ENCODE results near the gene ZNF407.

ZNF407 gene

GRCh38 chr18:74631623-74632350 is 34.1 kb downstream of the ZNF407 start:
- ChIA-PET CTCF (no interaction called here), POLR2A (ENCODE audit: low non-redundant PET) (no interaction called here)
- TF ChIP-seq, protein P1, sequence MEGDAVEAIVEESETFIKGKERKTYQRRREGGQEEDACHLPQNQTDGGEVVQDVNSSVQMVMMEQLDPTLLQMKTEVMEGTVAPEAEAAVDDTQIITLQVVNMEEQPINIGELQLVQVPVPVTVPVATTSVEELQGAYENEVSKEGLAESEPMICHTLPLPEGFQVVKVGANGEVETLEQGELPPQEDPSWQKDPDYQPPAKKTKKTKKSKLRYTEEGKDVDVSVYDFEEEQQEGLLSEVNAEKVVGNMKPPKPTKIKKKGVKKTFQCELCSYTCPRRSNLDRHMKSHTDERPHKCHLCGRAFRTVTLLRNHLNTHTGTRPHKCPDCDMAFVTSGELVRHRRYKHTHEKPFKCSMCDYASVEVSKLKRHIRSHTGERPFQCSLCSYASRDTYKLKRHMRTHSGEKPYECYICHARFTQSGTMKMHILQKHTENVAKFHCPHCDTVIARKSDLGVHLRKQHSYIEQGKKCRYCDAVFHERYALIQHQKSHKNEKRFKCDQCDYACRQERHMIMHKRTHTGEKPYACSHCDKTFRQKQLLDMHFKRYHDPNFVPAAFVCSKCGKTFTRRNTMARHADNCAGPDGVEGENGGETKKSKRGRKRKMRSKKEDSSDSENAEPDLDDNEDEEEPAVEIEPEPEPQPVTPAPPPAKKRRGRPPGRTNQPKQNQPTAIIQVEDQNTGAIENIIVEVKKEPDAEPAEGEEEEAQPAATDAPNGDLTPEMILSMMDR (conservative IDR thresholded peaks at IDR 0.05; ENCODE audit: low read depth): no peak
- H3K27ac ChIP-seq: no peak overlapping the region
- DNase-seq (ENCODE audit: low spot score): no peak

DNA sequence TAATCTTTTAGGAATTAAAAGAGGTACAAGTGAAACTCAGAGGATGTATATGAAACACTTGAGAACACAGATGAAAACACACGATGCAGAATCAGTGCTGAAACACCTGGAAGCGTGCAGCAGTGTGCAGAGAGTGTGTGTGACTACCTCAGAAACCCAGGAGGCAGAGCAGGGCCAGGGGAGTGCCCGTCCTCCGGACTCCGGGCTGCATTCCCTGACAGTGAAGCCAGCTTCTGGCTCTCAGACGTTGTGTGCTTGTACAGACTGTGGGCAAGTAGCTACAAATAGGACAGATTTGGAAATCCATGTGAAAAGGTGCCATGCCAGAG is 34.6 kb downstream of the ZNF407 start:
- DNase-seq (ENCODE audit: low spot score): no peak
- CTCF ChIA-PET: no interaction called here
- no peak overlapping the region for H3K27ac ChIP-seq
- POLR2A ChIA-PET (ENCODE audit: low non-redundant PET): no interaction called here
- TF ChIP-seq, protein P1 (conservative IDR thresholded peaks at IDR 0.05; ENCODE audit: low read depth): no peak

- CTCF ChIA-PET: no interaction called here
- DNase-seq (ENCODE audit: low spot score): no peak
- POLR2A ChIA-PET (ENCODE audit: low non-redundant PET): no interaction called here
- TF ChIP-seq, protein P1 (conservative IDR thresholded peaks at IDR 0.05; ENCODE audit: low read depth): no peak
- H3K27ac ChIP-seq: no peak overlapping the region
These were observed 35.2 kb downstream of the ZNF407 start for GRCh38 chr18:74632856-74633255.

GRCh38 chr18:74633652-74634352 is 36.1 kb downstream of the ZNF407 start:
- H3K27ac ChIP-seq: no peak overlapping the region
- CTCF ChIA-PET: no interaction called here
- POLR2A ChIA-PET (ENCODE audit: low non-redundant PET): no interaction called here
- TF ChIP-seq, protein P1 (conservative IDR thresholded peaks at IDR 0.05; ENCODE audit: low read depth): no peak
- no peak for DNase-seq (ENCODE audit: low spot score)

- no peak for DNase-seq (ENCODE audit: low spot score)
These were observed 37.7 kb downstream of the ZNF407 start for GRCh38 chr18:74635224-74635975.

DNA sequence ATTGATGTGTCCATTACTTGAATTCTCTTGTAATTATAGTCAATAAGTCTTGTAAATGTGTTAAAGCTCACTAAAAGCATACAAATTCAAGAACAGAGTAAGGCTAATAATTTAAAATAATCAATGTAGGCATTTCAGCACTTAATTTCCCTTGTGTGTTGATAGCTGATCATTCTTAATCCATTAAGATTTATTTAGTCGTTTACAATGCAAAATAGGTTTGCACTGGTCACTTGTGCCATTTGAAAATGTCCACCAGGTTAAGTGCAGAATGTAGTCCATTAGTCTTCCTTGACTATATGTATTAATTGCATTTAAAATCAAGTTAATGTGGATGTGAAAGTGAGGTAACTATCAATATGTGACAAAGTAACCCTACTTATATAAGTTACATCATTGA is 39.4 kb downstream of the ZNF407 start:
- TF ChIP-seq, protein P1 (conservative IDR thresholded peaks at IDR 0.05; ENCODE audit: low read depth): no peak
- ChIA-PET POLR2A (ENCODE audit: low non-redundant PET) (no interaction called here), CTCF (interaction anchor here (0.6 kb wide), 1 partner anchor 85 kb away, joined by 4 read pairs; no protein-coding TSS in a partner anchor)

More at GRCh38 chr18:74635224-74635975, 37.7 kb downstream of the ZNF407 start:
- H3K27ac ChIP-seq: no peak overlapping the region
- TF ChIP-seq, protein P1 (conservative IDR thresholded peaks at IDR 0.05; ENCODE audit: low read depth): no peak
- ChIA-PET POLR2A (ENCODE audit: low non-redundant PET) (no interaction called here), CTCF (no interaction called here)

More for the DNA sequence above, 39.4 kb downstream of the ZNF407 start:
- no peak for DNase-seq (ENCODE audit: low spot score)
- H3K27ac ChIP-seq: no peak overlapping the region
